Kidney epithelial cell (primary cell): Measurements from ENCODE around the gene CDHR3. TPM values are rescaled to one million over a fixed set of nuclear protein-coding genes. Genes with fewer than 3 reads are reported as not detected.

ENCODE experiments used
- DNase-seq: peaks from one replicate; pipeline ENCODE4 v3.0.0-alpha.2; 2010; ENCODE audit warnings: low read depth
- H3K27me3 ChIP-seq: 2 replicates; pipeline ENCODE4 v1.6.0; 2011; ENCODE audit warnings: low read length; ENCODE audit not compliant: control insufficient read depth, insufficient read depth
- H3K36me3 ChIP-seq: 2 replicates; pipeline ENCODE4 v1.5.1; 2011; ENCODE audit warnings: low read length; ENCODE audit not compliant: control insufficient read depth, insufficient read depth
- H3K4me3 ChIP-seq: 2 replicates; pipeline ENCODE4 v1.5.1; 2011; ENCODE audit warnings: low read depth, mild to moderate bottlenecking, control low read depth, low read length
- total RNA-seq: library from RNA; depleted of rRNA; stranded (reverse); fragments of >200 nt; gene quantifications from 2 replicates; pipeline ENCODE4 v1.2.3, GENCODE V29; 2015
- TF ChIP-seq, protein P1 (sequence below): IDR thresholded peaks from 2 replicates; pipeline ENCODE4 v1.5.1; 2011; ENCODE audit warnings: mild to moderate bottlenecking, moderate library complexity, low read length, control low read depth, inconsistent platforms; ENCODE audit not compliant: insufficient read depth, poor library complexity, severe bottlenecking

The CDHR3 gene
- total RNA-seq, 1 donor from 2014 or later: 0.96 TPM

- no peaks in the 10 kb centered on the region for H3K36me3 ChIP-seq
- H3K27me3 ChIP-seq: peaks cover 3% of the 10 kb centered on the region
- DNase-seq: no peak
- no peak overlapping the region for H3K4me3 ChIP-seq
- TF ChIP-seq, protein P1, sequence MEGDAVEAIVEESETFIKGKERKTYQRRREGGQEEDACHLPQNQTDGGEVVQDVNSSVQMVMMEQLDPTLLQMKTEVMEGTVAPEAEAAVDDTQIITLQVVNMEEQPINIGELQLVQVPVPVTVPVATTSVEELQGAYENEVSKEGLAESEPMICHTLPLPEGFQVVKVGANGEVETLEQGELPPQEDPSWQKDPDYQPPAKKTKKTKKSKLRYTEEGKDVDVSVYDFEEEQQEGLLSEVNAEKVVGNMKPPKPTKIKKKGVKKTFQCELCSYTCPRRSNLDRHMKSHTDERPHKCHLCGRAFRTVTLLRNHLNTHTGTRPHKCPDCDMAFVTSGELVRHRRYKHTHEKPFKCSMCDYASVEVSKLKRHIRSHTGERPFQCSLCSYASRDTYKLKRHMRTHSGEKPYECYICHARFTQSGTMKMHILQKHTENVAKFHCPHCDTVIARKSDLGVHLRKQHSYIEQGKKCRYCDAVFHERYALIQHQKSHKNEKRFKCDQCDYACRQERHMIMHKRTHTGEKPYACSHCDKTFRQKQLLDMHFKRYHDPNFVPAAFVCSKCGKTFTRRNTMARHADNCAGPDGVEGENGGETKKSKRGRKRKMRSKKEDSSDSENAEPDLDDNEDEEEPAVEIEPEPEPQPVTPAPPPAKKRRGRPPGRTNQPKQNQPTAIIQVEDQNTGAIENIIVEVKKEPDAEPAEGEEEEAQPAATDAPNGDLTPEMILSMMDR: no peak
These were observed 79.1 kb downstream of the CDHR3 start for GRCh38 chr7:106042196-106042611.

DNA sequence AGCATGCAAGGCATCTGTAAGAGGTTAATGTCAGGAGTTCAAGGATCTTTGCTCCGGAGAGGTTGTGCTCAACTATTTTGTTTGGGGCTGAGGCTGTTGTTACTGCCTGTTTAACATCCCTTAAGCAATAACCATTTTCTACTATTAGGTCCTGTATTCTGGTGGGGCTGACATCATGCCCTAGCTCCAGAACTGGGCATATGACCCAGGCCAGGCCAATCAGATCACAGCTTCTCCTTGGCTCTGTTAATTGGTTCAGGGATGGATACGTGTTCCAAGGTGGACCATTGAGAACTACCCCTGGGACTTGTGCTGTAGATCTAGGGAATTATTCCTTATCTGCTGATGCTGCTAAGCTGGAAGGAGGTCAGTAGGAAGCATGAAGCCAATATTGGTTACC is 82.1 kb downstream of the CDHR3 start:
- Histone ChIP-seq H3K27me3 (peaks cover 3% of the 10 kb centered on the region), H3K36me3 (no peaks in the 10 kb centered on the region)
- TF ChIP-seq, protein P1: no peak

GRCh38 chr7:106045586-106045985 is 82.5 kb downstream of the CDHR3 start:
- Histone ChIP-seq H3K4me3 (no peak overlapping the region), H3K36me3 (no peaks in the 10 kb centered on the region), H3K27me3 (peaks cover 3% of the 10 kb centered on the region)
- TF ChIP-seq, protein P1: no peak
- no peak for DNase-seq

More for the DNA sequence above, 82.1 kb downstream of the CDHR3 start:
- DNase-seq: no peak
- H3K4me3 ChIP-seq: no peak overlapping the region

- no peaks in the 10 kb centered on the region for H3K36me3 ChIP-seq
- DNase-seq: no peak
- TF ChIP-seq, protein P1: no peak
- no peak overlapping the region for H3K4me3 ChIP-seq
- peaks cover 3% of the 10 kb centered on the region for H3K27me3 ChIP-seq
These were observed 84.1 kb downstream of the CDHR3 start for GRCh38 chr7:106047184-106047583.

- no peak for DNase-seq
- Histone ChIP-seq H3K36me3 (no peaks in the 10 kb centered on the region), H3K27me3 (peaks cover 3% of the 10 kb centered on the region), H3K4me3 (no peak overlapping the region)
- TF ChIP-seq, protein P1: no peak
These were observed 85.0 kb downstream of the CDHR3 start for GRCh38 chr7:106047818-106048705.

- Histone ChIP-seq H3K27me3 (peaks cover 3% of the 10 kb centered on the region), H3K36me3 (no peaks in the 10 kb centered on the region), H3K4me3 (no peak overlapping the region)
- no peak for DNase-seq
- TF ChIP-seq, protein P1: no peak
These were observed 85.6 kb downstream of the CDHR3 start for GRCh38 chr7:106048706-106049020.
